K562 (cell line): ENCODE results near the gene DNASE1L1. TPM values are rescaled to one million over a fixed set of nuclear protein-coding genes. Genes with fewer than 3 reads are reported as not detected.

Experiments used
- ATAC-seq: fragments of 200-7000 bp; cut with Tn5 transposase; 3 replicates; pipeline ENCODE4 v1.9.1; 2020; ENCODE audit warnings: moderate library complexity
- BruUV-seq: library from RNA; stranded (reverse); fragments of 400-500 nt; replicated peaks from 2 replicates; lab custom pipeline; 2021; lab: Mats Ljungman, UMichigan
- CTCF ChIA-PET: fragments of 300-600 bp; formaldehyde crosslinking; extraction: SDS; loops from one replicate; lab custom pipeline; 2021; ENCODE audit warnings: low intra/inter-chr PET ratio; lab: Yijun Ruan, JAX
- POLR2A ChIA-PET: fragments of 300-600, 350-650 bp; sonication (Branson Sonifier 250); formaldehyde crosslinking; extraction: SDS; loops from one replicate; lab custom pipeline; 2021; ENCODE audit warnings: antibody characterized with exemption, inconsistent platforms; lab: Yijun Ruan, JAX
- DNase-seq, 4 experiments: peaks; one replicate each; pipeline versions ENCODE4 v3.0.0 to v3.0.0-alpha.2; 2011 to 2018; ENCODE audit warnings: low spot score in 3 of 4, mixed read lengths in 3 of 4; ENCODE audit errors: extremely low read depth in 1 of 4
- FAIRE-seq: peaks from 2 replicates; lab custom pipeline; 2011; peaks lifted over from hg19 to GRCh38; lab: Jason Lieb, UNC
- H2AFZ ChIP-seq: 2 replicates; pipeline ENCODE4 v1.6.0; 2011; ENCODE audit warnings: low read depth, low read length, control low read depth, inconsistent platforms
- H3K27ac ChIP-seq: fragments of 200-600 bp; 3 replicates; pipeline ENCODE4 v1.8.0; 2011; ENCODE audit warnings: low read depth, mild to moderate bottlenecking, control low read depth, inconsistent platforms, low read length, moderate library complexity, mixed read lengths; ENCODE audit errors: extremely low read depth
- H3K27me3 ChIP-seq, 2 experiments: fragments of 300-600 bp in 1 of 2; 2 replicates in 1 of 2; 3 replicates in 1 of 2; pipeline versions ENCODE4 v1.6.0 to v1.8.0; 2011; ENCODE audit warnings: inconsistent platforms in 2 of 2, low read length in 2 of 2, mild to moderate bottlenecking in 1 of 2, mixed read lengths in 1 of 2, moderate library complexity in 1 of 2; ENCODE audit not compliant: control insufficient read depth in 2 of 2, insufficient read depth in 2 of 2
- H3K36me3 ChIP-seq: fragments of 300-600 bp; 3 replicates; pipeline ENCODE4 v1.8.0; 2011; ENCODE audit warnings: mild to moderate bottlenecking, low read length, inconsistent platforms; ENCODE audit not compliant: control insufficient read depth, insufficient read depth
- H3K4me1 ChIP-seq, 2 experiments: fragments of 200-600 bp in 1 of 2; replicated peaks in 1 of 2; 2 replicates in 1 of 2; 3 replicates in 1 of 2; pipeline versions ENCODE4 v1.5.1 to v1.8.0; 2011; ENCODE audit warnings: inconsistent platforms in 2 of 2, low read length in 2 of 2, mild to moderate bottlenecking in 1 of 2, mixed read lengths in 1 of 2, moderate library complexity in 1 of 2; ENCODE audit not compliant: control insufficient read depth in 2 of 2, insufficient read depth in 2 of 2
- H3K4me2 ChIP-seq: 2 replicates; pipeline ENCODE4 v1.6.1; 2011; ENCODE audit warnings: low read length, control low read depth, inconsistent platforms, mixed read lengths; ENCODE audit not compliant: insufficient read depth
- H3K4me3 ChIP-seq: fragments of 200-600 bp; sonication (generic), shearing (Covaris generic); 2 replicates; pipeline ENCODE4 v1.5.1; 2016; ENCODE audit warnings: control low read depth, inconsistent platforms
- H3K79me2 ChIP-seq: fragments of 200-600 bp; 3 replicates; pipeline ENCODE4 v1.8.0; 2011; ENCODE audit warnings: low read length, inconsistent platforms; ENCODE audit not compliant: control insufficient read depth, insufficient read depth
- H3K9ac ChIP-seq, 2 experiments: 2 replicates each; pipeline versions ENCODE4 v1.6.0 to v1.6.1; 2011; ENCODE audit warnings: low read depth in 2 of 2, low read length in 2 of 2, control low read depth in 1 of 2, inconsistent platforms in 1 of 2, mild to moderate bottlenecking in 1 of 2, mixed read lengths in 1 of 2; ENCODE audit not compliant: insufficient read depth in 1 of 2
- H3K9me1 ChIP-seq: one replicate; pipeline ENCODE4 v1.6.0; 2011; ENCODE audit warnings: inconsistent platforms, mild to moderate bottlenecking, low read length, moderate library complexity; ENCODE audit not compliant: control insufficient read depth, insufficient read depth
- H3K9me3 ChIP-seq: replicated peaks from 2 replicates; pipeline ENCODE4 v1.5.1; 2011; ENCODE audit warnings: low read depth, low read length, inconsistent platforms; ENCODE audit not compliant: control insufficient read depth, insufficient read depth
- H4K20me1 ChIP-seq: replicated peaks from 2 replicates; pipeline ENCODE4 v1.6.1; 2011; ENCODE audit warnings: low read length, inconsistent platforms, mixed read lengths; ENCODE audit not compliant: control insufficient read depth, insufficient read depth
- GATA2 ChIP-seq: sonication (generic); formaldehyde crosslinking; IDR thresholded peaks from 2 replicates; pipeline ENCODE4 v1.4.0; 2020; ENCODE audit warnings: mild to moderate bottlenecking, missing genetic modification reagents
- MAZ ChIP-seq, 2 experiments: fragments of 450-650 bp in 1 of 2; sonication (generic) in 1 of 2; formaldehyde crosslinking; IDR thresholded peaks in 1 of 2; conservative IDR thresholded peaks in 1 of 2; 2 replicates each; pipeline versions ENCODE4 v1.4.0 to v1.5.0; 2020; ENCODE audit warnings: mild to moderate bottlenecking in 1 of 2, missing genetic modification reagents in 1 of 2
- POLR2G ChIP-seq: fragments of 200-400 bp; formaldehyde crosslinking; IDR thresholded peaks from 2 replicates; pipeline ENCODE4 v1.6.1; 2017; ENCODE audit warnings: low read depth, mild to moderate bottlenecking, antibody characterized with exemption, low read length, moderate library complexity
- RBFOX2 ChIP-seq: fragments of 200-400 bp; formaldehyde crosslinking; IDR thresholded peaks from 2 replicates; pipeline ENCODE4 v1.6.1; 2017; ENCODE audit warnings: low read depth, mild to moderate bottlenecking, low read length, moderate library complexity
- ZBTB5 ChIP-seq: fragments of 450-650 bp; IDR thresholded peaks from 2 replicates; pipeline ENCODE4 v1.6.1; 2017; ENCODE audit warnings: antibody characterized with exemption
- WGBS: fragments of 100-300 bp; shearing (Covaris generic); methylation state at CpG from one replicate; pipeline ENCODE4 v1.1.6; 2016; ENCODE audit warnings: low coverage, mixed read lengths; ENCODE audit not compliant: insufficient coverage; ENCODE audit errors: missing lambda C conversion rate; 5-methylcytosine and 5-hydroxymethylcytosine counted together
- in situ Hi-C: fragments of 300-500 bp; cut with MboI; formaldehyde crosslinking; loops from 4 replicates; pipeline ENCODE4 v1.15.0; 2018; ENCODE audit warnings: inconsistent platforms, mixed read lengths
- intact Hi-C: fragments of 100-400 bp; cut with micrococcal nuclease; formaldehyde crosslinking; loops from 2 replicates; pipeline ENCODE4 v1.14.2; 2022
- polyA plus RNA-seq, 8 experiments: library from polyadenylated mRNA; depleted of rRNA in 4 of 8; stranded (reverse) in 5 of 8; unstranded in 3 of 8; fragments of >200 nt; fragmentation: Nextera tagmentation in 2 of 8; fragmentation: Illumina TruSeq in 1 of 8; extraction: Ambion mirVana in 2 of 8; extraction: Trizol in 1 of 8; gene quantifications; 2 replicates each; pipeline versions ENCODE4 v1.2.1 to v1.2.3, GENCODE V29; 2011 to 2014; ENCODE audit warnings: inconsistent platforms in 1 of 8, missing spikeins in 1 of 8
- total RNA-seq, 7 experiments: library from RNA; depleted of rRNA in 6 of 7; stranded (reverse); fragments of >200 nt in 6 of 7; fragmentation: Illumina TruSeq in 2 of 7; extraction: Trizol in 2 of 7; gene quantifications; 2 replicates each; pipeline versions ENCODE4 v1.2.1 to v1.2.3, GENCODE V29; 2011 to 2021; ENCODE audit warnings: low replicate concordance in 1 of 7

The DNASE1L1 gene
- total and polyA plus RNA-seq, 9 of the 15 experiments (the other 6 are each of a cell fraction or from before 2014, with no cell fraction given), result 0.73 to 12.6 (median 7.9) TPM

- CTCF ChIA-PET, result no interaction called here
- H3K27me3 ChIP-seq, result no peaks in the 10 kb centered on the region
- no peak for FAIRE-seq
- no peak overlapping the region for H2AFZ ChIP-seq
- peaks cover 100% of the 10 kb centered on the region; the same call in 2 of the 3 replicates for H3K36me3 ChIP-seq
- no peak overlapping the region for H3K4me2 ChIP-seq
- no peak overlapping the region for H3K4me3 ChIP-seq
- 91% methylated on average over 7 of the region's 30 CpGs for WGBS
- H3K79me2 ChIP-seq, result no peaks in the 10 kb centered on the region
- POLR2A ChIA-PET, result interaction anchor here (0.6 to 1.8 kb wide), 2 partner anchors 14 to 45 kb away, joined by 3 to 5 read pairs; no protein-coding TSS in a partner anchor
- in situ Hi-C loops, result no loop called here
- intact Hi-C loops, result no loop called here
- no TSS peak for BruUV-seq
- ATAC-seq, result no peak
- no peaks in the 10 kb centered on the region for H3K9me1 ChIP-seq
- no peak overlapping the region for H3K27ac ChIP-seq
- TF ChIP-seq RBFOX2 (peak; percentile 31), POLR2G (peak; percentile 51), MAZ (CRISPR knock-in tag; conservative IDR thresholded peaks at IDR 0.05 in 1 of 2, IDR thresholded peaks at IDR 0.05 in 1 of 2) (no peak)
- H4K20me1 ChIP-seq, result peaks cover 6% of the 10 kb centered on the region
- peaks cover 0 to 31% of the 10 kb centered on the region in 2 experiments; a peak in 1 of 5 replicates for H3K4me1 ChIP-seq
- no peak for DNase-seq
- H3K9ac ChIP-seq, result no peak overlapping the region; a peak in 1 of 4 replicates
- H3K9me3 ChIP-seq, result no peaks in the 10 kb centered on the region
These were observed 53.8 kb downstream of the DNASE1L1 start for GRCh38 chrX:154355094-154355775.

GRCh38 chrX:154354516-154354915 is 54.5 kb downstream of the DNASE1L1 start:
- WGBS, result 100% methylated on average over 3 of the region's 13 CpGs
- H4K20me1 ChIP-seq, result peaks cover 13% of the 10 kb centered on the region
- H3K9me1 ChIP-seq, result no peaks in the 10 kb centered on the region
- no peak overlapping the region for H3K27ac ChIP-seq
- H3K4me3 ChIP-seq, result no peak overlapping the region
- no peaks in the 10 kb centered on the region for H3K79me2 ChIP-seq
- H3K9me3 ChIP-seq, result no peaks in the 10 kb centered on the region
- POLR2A ChIA-PET, result no interaction called here
- peaks cover 0 to 38% of the 10 kb centered on the region in 2 experiments; a peak in 1 of 5 replicates for H3K4me1 ChIP-seq
- no peaks in the 10 kb centered on the region for H3K27me3 ChIP-seq
- ATAC-seq, result no peak
- no peak for FAIRE-seq
- H2AFZ ChIP-seq, result no peak overlapping the region
- CTCF ChIA-PET, result no interaction called here
- peaks cover 100% of the 10 kb centered on the region; the same call in 2 of the 3 replicates for H3K36me3 ChIP-seq
- intact Hi-C loops (no loop called here), in situ Hi-C loops (no loop called here)
- no peak for DNase-seq
- TF ChIP-seq GATA2 (no peak), ZBTB5 (no peak), POLR2G (peak; percentile 14; the same call in 1 of the 2 replicates), RBFOX2 (peak; percentile 18; the same call in 1 of the 2 replicates)
- H3K9ac ChIP-seq, result no peak overlapping the region
- no TSS peak for BruUV-seq
- H3K4me2 ChIP-seq, result no peak overlapping the region
